HFF-Myc (cell line): Measurements from ENCODE around the gene MS4A2.

ENCODE experiments used
- DNase-seq: peaks from one replicate; pipeline ENCODE4 v3.0.0-alpha.2; 2011; ENCODE audit warnings: low read depth; ENCODE audit errors: extremely low read depth
- H3K4me3 ChIP-seq: replicated peaks from 2 replicates; pipeline ENCODE4 v1.5.1; 2011; ENCODE audit warnings: low read depth, mild to moderate bottlenecking, control low read depth, low read length
- TF ChIP-seq, protein P1 (sequence below): IDR thresholded peaks from 2 replicates; pipeline ENCODE4 v1.5.1; 2012; ENCODE audit warnings: mild to moderate bottlenecking, low read depth, low read length, control low read depth; ENCODE audit errors: missing control alignments

MS4A2 gene

DNA sequence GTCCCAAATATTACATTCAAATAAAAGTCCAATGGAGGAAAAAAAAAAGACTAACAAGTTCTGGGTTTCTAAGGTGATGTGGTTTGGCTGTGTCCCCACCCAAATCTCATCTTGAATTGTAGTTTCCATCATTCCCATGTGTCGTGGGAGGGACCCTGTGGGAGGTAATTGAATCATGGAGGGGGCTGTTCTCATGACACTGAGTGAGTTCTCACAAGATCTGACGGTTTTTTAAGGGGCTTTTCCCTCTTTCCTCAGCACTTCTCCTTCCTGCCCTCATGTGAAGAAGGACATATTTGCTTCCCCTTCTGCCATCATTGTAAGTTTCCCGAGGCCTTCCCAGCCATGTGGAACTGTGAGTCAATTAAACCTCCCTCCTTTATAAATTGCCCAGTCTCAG lies 7.9 kb upstream of the MS4A2 start:
- no peak for DNase-seq
- no peak overlapping the region for H3K4me3 ChIP-seq
- TF ChIP-seq, protein P1, sequence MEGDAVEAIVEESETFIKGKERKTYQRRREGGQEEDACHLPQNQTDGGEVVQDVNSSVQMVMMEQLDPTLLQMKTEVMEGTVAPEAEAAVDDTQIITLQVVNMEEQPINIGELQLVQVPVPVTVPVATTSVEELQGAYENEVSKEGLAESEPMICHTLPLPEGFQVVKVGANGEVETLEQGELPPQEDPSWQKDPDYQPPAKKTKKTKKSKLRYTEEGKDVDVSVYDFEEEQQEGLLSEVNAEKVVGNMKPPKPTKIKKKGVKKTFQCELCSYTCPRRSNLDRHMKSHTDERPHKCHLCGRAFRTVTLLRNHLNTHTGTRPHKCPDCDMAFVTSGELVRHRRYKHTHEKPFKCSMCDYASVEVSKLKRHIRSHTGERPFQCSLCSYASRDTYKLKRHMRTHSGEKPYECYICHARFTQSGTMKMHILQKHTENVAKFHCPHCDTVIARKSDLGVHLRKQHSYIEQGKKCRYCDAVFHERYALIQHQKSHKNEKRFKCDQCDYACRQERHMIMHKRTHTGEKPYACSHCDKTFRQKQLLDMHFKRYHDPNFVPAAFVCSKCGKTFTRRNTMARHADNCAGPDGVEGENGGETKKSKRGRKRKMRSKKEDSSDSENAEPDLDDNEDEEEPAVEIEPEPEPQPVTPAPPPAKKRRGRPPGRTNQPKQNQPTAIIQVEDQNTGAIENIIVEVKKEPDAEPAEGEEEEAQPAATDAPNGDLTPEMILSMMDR, result no peak

DNA sequence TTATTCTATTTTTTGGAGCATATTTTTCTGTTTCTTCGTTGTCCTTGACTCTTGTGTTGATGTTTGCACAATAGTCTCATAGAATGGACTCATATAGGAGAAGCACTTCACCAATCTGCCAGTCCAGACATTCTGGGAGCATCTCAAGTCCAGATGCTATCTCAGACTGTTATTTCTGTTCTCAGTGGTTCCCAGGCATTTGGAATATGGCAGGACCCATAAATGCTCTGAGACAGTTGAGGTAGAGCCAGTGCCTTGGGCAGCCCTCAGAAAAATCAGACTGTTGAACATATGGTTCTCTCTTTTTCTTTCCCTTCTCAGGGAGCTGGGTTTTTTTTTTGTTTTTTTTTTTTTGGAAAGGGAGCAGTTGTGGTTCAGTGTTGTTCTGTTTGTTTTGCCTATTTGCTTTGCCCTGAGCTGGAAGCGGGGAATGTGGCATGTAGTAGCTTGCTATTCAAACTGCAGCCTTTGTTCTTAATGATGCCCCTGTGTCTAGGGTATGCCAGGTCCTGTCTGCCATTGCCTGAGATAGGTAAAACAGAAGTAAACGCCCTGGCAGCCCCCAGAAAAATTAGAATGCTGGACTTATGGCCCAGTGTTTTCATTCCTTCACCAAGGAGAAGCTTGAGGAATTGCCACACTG lies 3.7 kb upstream of the MS4A2 start:
- DNase-seq, result no peak
- H3K4me3 ChIP-seq, result no peak overlapping the region
- TF ChIP-seq, protein P1, result no peak

DNA sequence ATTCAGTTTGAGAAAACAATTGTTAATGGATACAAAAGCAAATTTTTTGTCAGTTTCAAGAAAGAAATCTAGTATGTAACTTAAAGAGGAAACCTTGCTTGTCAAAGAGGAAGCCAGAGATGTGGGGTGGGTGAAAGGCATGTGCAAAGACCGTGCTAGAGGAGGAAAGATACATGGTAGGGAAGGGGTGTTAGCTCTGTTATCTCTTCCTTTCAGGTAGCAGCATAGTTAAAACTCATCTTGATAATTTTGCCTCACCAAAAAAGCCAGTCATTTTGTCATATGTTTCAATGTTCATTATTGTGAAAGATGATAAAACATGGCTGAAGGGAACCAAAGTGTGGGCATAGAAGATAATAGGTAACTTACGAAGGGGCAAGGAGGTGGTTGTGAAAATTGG lies 2.6 kb upstream of the MS4A2 start:
- no peak overlapping the region for H3K4me3 ChIP-seq
- no peak for DNase-seq
- TF ChIP-seq, protein P1, result no peak

DNA sequence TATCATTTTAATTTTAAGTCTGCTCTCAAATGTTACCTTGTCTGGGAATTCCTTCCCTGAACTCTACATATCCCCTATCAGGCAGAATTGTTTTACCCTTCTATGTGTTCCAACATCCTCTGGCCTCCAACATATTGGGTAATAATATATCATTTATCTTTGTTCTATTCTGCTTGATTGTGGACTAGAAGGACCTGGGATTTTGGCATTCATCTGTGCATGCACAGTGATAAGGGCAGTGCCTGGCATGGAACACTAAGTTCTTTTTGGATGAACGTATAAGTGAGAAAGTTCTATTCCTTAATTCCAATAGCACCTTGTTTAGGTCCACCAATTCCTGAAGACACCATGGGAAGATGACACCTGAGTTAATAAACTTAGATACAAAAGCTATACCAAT lies 1.2 kb upstream of the MS4A2 start:
- no peak for DNase-seq
- H3K4me3 ChIP-seq, result no peak overlapping the region
- TF ChIP-seq, protein P1, result no peak

DNA sequence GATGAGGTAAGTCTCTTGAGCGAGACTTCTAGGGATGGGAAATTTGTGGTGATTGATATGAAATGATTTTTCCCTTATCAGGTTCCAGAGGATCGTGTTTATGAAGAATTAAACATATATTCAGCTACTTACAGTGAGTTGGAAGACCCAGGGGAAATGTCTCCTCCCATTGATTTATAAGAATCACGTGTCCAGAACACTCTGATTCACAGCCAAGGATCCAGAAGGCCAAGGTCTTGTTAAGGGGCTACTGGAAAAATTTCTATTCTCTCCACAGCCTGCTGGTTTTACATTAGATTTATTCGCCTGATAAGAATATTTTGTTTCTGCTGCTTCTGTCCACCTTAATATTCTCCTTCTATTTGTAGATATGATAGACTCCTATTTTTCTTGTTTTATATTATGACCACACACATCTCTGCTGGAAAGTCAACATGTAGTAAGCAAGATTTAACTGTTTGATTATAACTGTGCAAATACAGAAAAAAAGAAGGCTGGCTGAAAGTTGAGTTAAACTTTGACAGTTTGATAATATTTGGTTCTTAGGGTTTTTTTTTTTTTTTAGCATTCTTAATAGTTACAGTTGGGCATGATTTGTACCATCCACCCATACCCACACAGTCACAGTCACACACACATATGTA lies 7.1 kb downstream of the MS4A2 start:
- TF ChIP-seq, protein P1, result no peak
- H3K4me3 ChIP-seq, result no peak overlapping the region
- no peak for DNase-seq

DNA sequence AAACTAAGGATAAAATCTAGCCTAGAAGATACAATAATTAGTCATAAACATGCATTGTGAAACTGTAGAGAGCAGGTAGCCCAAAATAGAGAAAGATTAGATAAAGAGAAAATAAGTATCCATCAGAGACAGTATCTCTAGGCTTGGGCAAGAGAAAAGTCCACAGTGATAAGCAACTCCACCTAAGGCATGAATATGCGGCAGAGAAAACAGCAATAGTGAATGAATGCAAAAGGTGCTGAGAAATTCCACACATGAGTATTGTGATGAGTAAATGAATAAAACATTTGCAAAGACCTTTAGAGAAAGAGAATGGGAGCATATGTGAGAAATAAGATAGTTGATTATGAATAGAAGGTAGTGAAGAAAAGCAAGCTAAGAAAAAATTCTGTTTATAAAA lies 8.7 kb downstream of the MS4A2 start:
- H3K4me3 ChIP-seq, result no peak overlapping the region
- DNase-seq, result no peak
- TF ChIP-seq, protein P1, result no peak
